NCI-H82 (cell line): Measurements from ENCODE around the gene CBLN3.

Experiments used
- DNase-seq: peaks from one replicate; lab custom pipeline; 2025; lab: John Stamatoyannopoulos, UW

The CBLN3 gene

GRCh38 chr14:24381363-24382063 is 48.0 kb downstream of the CBLN3 start:
- DNase-seq: peak; percentile 5

- DNase-seq: no peak
Measured at GRCh38 chr14:24379907-24380730, 49.3 kb downstream of the CBLN3 start.

GRCh38 chr14:24378981-24379906 is 50.2 kb downstream of the CBLN3 start:
- no peak for DNase-seq

GRCh38 chr14:24378327-24378726 is 51.1 kb downstream of the CBLN3 start:
- DNase-seq: no peak

GRCh38 chr14:24377657-24378056 is 51.8 kb downstream of the CBLN3 start:
- no peak for DNase-seq

- DNase-seq: no peak
Measured at GRCh38 chr14:24377126-24377525, 52.3 kb downstream of the CBLN3 start.
